NCI-H2081 treated with DMSO at 0.1 percent for 48 hours (cell line): ENCODE data around the gene MYLK2.

Experiments used
- DNase-seq: peaks from one replicate; lab custom pipeline; 2025; lab: John Stamatoyannopoulos, UW

The MYLK2 gene

DNA sequence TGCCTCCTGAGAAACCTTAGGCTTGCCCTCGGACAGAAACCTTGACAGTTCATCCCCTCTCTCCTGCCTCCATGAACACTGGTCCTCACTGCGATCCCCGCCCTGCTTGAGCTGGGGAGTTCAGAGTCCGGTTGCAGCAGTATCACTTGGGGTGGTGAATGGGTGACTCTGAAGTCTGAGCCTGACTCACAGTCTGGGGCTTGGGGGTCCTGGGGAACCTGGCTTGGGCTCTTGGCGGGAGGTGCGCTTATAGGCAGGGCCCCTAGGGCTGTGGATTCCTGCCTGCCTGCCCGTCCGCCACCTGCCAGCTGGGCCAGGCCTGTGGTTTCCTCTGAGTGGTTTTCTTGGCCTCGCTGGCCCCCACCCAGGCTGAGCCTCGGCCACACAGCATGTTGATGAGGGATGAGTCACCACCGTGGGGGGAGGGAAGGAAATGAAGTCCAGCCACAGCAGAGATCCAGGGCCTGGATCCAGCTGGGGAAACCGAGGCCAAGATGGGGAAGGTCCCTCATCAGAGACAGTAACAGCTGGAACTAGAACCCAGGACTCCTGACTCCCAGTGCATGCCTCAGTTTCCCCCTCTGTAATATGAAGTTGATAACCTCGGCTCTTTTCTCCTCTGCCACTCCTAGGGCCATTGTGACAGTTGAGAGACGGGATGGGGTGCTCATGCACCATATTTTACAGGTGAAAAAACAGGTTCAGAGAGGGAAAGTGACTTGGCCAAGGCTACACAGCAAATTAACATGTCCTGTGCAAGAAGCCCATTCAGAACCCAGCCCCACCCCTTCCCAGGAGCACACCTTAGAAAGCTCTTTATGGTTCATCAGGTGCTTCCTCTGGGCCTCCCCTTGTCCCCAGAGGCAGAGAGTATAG lies 17.1 kb downstream of the MYLK2 start:
- DNase-seq = no peak

DNA sequence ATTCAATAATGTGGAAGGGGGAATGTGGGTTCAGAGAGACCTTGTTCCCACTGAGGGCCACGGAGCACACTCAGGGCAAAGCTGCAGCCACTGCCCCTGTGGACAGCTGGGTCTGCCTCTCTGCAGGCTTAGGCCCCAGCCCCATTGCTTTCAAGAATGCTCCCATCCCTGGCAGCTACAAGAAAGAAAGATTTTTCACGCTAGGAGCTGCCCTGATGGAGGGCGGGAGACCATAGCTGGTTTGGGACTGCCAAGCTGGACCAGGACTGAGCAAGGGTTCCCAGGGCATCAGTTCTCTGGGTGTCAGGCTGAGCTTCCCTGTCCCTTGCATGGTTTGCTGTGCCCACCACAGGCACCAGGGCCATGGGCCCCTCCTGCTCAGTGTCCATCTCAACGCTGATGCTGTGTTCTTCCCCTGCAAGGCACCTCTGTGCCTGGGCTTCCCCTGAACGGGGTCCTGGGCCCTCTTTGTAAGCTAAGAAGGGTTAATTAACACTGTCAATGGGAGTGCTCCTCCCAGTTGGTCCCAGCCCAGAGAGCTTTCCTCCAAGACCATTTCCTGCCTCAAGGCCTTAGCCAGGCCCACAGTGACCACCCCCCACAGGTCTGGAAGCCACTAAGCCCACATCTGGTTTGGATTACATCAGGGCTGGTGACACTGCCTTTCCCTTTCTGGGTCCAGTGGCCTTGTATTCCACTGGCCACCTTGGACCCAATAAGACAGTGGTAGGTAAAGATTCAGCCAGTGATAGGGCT lies 17.9 kb downstream of the MYLK2 start:
- DNase-seq = no peak

DNA sequence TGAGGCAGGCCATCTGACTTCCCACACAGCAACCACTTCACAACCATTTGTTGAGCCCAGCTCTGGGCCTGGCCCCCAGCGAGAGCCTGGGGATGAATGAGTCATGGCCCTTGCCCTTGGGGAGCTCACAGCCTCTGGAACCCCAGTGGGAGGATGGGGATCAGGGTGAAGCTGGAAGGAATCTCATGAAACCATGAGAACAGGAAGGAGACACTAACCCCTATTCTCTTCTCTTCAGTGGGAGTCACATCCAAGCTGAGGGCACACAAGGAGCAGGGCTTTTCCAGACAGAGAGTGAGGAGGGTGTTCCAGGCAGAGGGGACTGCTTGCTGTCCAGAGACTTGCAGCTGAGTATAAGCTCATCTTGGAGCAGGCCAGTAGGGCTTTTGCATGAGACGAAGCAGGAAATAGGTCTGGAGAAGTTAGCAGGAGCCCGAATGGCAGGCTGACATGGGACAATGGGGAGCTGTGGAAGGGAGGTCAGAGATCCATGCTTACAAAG lies 18.8 kb downstream of the MYLK2 start:
- DNase-seq = no peak

DNA sequence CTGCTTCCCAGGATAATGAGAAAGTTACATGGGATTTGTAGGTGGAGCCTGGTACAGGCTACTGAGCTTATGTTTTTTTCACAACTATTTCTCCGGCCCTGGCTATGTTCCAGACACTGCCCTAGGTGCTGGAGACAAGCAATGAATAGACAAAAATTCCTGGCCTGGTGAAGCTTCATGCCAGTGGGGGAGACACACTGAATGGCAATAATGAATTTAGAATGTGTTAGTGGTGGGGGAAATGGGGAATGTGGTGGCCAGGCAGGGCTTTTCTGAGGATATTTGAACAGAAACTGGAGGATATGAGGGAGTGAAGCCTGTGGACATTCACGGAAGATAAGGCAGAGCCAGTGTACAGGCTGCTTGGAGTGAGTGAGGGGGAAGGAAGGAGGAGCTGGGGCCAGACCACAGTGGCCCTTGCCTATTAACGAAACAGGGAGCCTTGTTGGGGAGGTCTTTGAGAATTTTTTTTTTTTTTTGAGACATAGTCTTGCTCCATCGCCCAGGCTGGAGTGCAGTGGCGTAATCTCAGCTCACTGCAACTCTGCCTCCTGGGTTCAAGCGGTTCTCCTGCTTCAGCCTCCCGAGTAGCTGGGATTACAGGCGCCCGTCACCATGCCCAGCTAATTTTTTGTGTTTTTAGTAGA lies 19.6 kb downstream of the MYLK2 start:
- DNase-seq = no peak

DNA sequence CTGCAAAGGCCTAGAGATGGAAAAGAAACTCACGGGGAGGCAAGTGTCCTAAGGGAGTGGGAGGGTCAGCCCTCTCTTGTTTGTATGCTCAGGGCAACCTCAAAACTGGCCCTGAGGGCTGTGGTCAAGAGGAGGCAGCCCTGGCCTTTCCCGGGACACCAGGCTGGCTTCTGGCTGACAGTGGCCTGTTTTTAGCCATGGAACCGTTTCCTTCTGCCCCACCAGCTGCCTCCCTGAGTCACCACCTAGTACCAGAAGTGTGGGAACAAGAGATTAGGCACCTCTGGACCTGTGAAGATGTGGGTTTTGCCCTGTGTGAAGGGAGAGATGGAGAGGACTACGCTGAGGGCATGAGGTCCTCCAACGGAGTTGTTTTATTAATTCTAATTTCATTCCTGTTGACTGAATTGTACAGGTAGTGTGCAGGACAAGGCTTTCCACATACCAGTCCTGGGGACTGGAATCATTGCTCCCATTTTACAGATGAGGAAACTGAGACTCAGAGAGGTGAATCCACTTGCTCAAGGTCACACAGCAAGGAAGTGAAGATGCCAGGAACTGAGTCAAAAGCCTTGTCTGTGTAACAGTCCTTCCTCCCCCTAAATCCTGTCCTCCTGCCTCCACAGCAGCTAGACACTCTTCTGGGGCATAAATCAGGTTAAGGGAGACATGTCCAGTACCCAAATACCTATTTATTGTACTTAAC lies 20.8 kb downstream of the MYLK2 start:
- no peak for DNase-seq

DNA sequence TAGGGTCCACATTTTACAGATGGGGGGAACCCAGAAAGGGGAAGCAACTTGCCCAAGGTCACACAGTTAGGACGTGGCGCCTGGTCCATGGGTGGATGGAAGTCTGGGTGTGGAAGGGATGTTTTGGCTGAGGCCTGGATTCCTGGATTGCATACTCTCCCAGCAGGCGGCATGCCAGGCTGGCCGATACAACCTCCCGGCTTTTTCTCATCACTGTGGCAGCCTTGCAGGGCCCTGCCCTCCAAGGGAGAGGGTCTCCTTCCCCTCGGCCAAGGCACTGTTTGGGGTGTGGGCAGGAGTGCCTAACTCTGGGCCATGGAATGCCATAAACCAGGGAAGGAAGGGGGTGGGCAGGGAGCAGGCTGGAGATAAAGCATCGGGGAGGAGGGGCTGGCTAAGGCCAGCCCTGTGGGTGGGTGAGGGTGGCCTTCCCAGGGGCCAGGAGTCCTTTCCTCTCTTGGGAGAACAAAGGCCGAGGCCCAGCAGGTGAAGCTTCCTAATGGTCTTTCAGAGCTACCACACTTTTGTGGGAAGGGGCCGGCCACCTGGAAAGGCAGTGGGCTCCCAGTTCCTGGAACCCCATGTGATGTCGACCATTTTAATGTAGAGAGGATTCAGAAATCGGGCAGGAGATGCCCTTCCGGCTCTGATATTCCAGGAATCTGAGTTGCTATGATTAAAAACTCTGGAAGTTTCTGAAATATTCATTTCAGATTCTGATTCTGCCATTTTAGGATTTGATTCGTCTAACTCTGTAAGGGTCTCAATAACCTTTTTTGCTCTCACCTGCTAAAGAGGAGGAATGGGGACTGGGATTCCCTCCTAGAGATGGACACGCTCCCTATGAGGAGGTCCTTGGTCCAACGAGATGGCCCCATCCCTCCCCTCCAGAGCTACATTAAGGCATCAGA lies 22.0 kb downstream of the MYLK2 start:
- no peak for DNase-seq

- DNase-seq = no peak
Measured at GRCh38 chr20:31841928-31842327, 22.8 kb downstream of the MYLK2 start.

- no peak for DNase-seq
Measured at GRCh38 chr20:31842471-31843157, 23.5 kb downstream of the MYLK2 start.

- no peak for DNase-seq
Measured at GRCh38 chr20:31843288-31843687, 24.1 kb downstream of the MYLK2 start.

- DNase-seq = no peak
Measured at GRCh38 chr20:31843881-31844280, 24.7 kb downstream of the MYLK2 start.

- DNase-seq = no peak
Measured at GRCh38 chr20:31844737-31845299, 25.7 kb downstream of the MYLK2 start.

GRCh38 chr20:31845300-31845863 lies 26.2 kb downstream of the MYLK2 start, which contains the start of gene FOXS1:
FOXS1 (minus strand) TSS chr20:31845604; CDS start chr20:31845542, 62 bp downstream.
- no peak for DNase-seq

- DNase-seq = no peak
Measured at GRCh38 chr20:31846793-31847138, 27.6 kb downstream of the MYLK2 start.

- DNase-seq = no peak
Measured at GRCh38 chr20:31848088-31848999, 29.2 kb downstream of the MYLK2 start.

DNA sequence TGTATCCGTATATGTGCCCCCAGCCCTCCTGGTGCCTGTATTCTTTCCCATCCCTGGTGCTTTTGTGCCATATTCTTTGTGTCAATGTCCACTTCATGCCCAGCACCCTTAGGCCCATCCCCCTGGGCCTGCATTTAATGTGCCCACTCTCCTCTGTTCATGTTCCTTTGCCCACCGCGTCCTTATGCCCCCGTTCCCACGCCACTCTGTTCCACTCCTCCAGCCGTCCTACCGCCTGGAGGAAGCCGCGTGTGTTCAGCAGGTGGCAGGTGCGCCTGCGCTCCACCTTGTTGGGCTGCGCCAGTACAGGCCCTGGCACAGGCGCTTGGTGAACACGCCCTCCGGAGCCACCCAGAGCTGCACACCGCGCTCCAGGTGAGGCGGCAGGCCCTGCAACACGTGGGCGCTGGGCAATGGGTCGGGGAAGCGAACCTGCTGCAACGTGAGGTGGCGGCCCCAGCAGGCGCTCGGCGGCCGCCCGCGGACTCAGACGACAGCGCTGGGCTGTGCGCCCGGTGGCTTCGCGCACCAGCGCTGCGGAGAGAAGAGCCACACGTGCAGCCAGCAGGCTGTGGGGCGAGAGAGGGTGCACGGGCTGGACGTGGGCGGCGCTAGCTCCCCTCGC lies 30.3 kb downstream of the MYLK2 start:
- no peak for DNase-seq

DNA sequence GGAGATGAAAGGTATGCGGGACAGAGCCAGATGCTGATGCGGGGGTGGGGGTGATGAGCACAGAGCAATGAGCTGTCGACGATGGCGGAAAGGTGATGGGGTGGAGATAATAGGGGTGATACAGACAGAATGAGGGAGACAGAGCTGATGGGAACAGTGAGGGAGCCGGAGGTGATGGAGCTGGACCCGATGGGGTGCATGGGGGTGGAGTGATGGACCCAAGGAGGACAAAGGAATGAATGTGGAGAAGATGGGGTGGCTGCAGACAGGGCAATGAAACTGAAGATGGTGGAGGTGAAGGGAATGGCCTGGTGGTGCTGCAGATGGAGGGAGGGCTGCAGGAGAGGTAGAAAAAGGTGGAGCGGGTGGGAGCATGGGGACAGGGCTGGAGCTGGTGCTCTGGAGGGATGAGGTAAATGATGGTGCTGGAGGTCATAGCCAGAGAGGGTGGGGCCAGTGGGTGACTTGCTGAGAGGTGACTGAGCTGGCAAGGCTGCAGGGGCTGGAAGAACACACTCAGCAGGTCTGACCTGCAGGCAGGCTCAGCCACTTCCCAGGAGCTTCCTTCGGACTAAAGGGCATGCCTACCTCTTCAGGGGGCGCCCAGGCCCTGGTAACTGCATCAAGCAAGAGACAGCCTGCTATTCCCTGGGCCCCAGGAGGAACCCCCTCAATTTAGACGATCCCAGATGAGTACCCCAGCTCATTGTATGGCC lies 32.2 kb downstream of the MYLK2 start:
- no peak for DNase-seq

DNA sequence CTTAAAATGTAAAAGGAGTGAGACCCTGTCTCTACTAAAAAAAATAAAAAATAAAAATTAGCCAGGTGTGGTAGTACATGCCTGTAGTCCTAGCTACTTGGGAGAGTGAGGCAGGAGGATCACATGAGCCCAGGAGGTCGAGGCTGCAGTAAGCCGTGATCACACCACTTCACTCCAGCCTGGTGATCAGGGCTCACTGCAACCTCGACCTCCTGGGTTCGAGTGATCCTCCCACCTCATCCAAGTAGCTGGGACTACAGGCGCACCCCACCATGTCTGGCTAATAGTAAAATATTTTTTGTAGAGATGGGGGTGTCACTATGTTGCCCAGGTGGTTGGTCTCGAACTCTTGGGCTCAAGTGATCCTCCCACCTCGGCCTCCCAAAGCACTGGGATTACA lies 34.3 kb downstream of the MYLK2 start:
- DNase-seq = no peak
